WTC11 (cell line): ENCODE results near the gene DOP1B. TPM values are rescaled to one million over a fixed set of nuclear protein-coding genes. Genes with fewer than 3 reads are reported as not detected.
"Not testable (repeated sequence)": the region's sequence is repeated elsewhere in the genome, so short reads cannot be mapped to it uniquely, and the experiment has no call there.

Experiments
- ATAC-seq: fragments of 200-7000 bp; cut with Tn5 transposase; 2 replicates; pipeline ENCODE4 v1.10.0; 2021; ENCODE audit warnings: mild to moderate bottlenecking, moderate library complexity
- CTCF ChIA-PET: fragments of 300-600 bp; sonication (Branson Sonifier 250); formaldehyde crosslinking; loops from one replicate; lab custom pipeline; 2021; ENCODE audit warnings: antibody characterized with exemption; lab: Charles Lee
- POLR2A ChIA-PET: fragments of 350-600 bp; sonication (Branson Sonifier 250); formaldehyde crosslinking; loops from one replicate; lab custom pipeline; 2021; ENCODE audit warnings: antibody characterized with exemption; lab: Charles Lee
- DNase-seq: peaks from one replicate; pipeline ENCODE4 v3.0.0; 2021; ENCODE audit warnings: low spot score
- H3K27ac Mint-ChIP-seq: 2 replicates; pipeline ENCODE4 v1.8.0; 2021; ENCODE audit warnings: mixed read lengths
- H3K27me3 Mint-ChIP-seq: 2 replicates; pipeline ENCODE4 v1.8.0; 2021; ENCODE audit warnings: low read depth, mild to moderate bottlenecking, moderate library complexity, mixed read lengths
- H3K36me3 Mint-ChIP-seq: 2 replicates; pipeline ENCODE4 v1.8.0; 2021; ENCODE audit warnings: mixed read lengths
- H3K4me1 Mint-ChIP-seq: 2 replicates; pipeline ENCODE4 v1.8.0; 2022; ENCODE audit warnings: mixed read lengths
- H3K4me3 Mint-ChIP-seq: 2 replicates; pipeline ENCODE4 v1.8.0; 2021; ENCODE audit warnings: mild to moderate bottlenecking, moderate library complexity, mixed read lengths
- H3K9me3 Mint-ChIP-seq: 2 replicates; pipeline ENCODE4 v1.8.0; 2021; ENCODE audit warnings: mixed read lengths
- AFF4 ChIP-seq: sonication (generic); formaldehyde crosslinking; IDR thresholded peaks from 2 replicates; pipeline ENCODE4 v1.8.1; 2023; ENCODE audit warnings: mild to moderate bottlenecking, missing genetic modification reagents, borderline replicate concordance
- ATF6 ChIP-seq: sonication (generic); formaldehyde crosslinking; IDR thresholded peaks from 2 replicates; pipeline ENCODE4 v1.8.1; 2023; ENCODE audit warnings: mild to moderate bottlenecking, missing genetic modification reagents
- CTCF ChIP-seq: fragments of 200-600 bp; IDR thresholded peaks from 2 replicates; pipeline ENCODE4 v1.8.0; 2022; ENCODE audit warnings: antibody characterized with exemption
- ELF4 ChIP-seq: sonication (generic); formaldehyde crosslinking; IDR thresholded peaks from 2 replicates; pipeline ENCODE4 v1.8.1; 2022; ENCODE audit warnings: low read depth, mild to moderate bottlenecking, moderate library complexity, missing genetic modification reagents
- EMX1 ChIP-seq: fragments of 250-450 bp; sonication (Bioruptor Pico); IDR thresholded peaks from 2 replicates; pipeline ENCODE4 v1.8.0; 2021; ENCODE audit warnings: mild to moderate bottlenecking
- ETV6 ChIP-seq: sonication (generic); formaldehyde crosslinking; IDR thresholded peaks from 2 replicates; pipeline ENCODE4 v1.8.1; 2022; ENCODE audit warnings: mild to moderate bottlenecking, missing genetic modification reagents
- GABPB1 ChIP-seq: sonication (generic); formaldehyde crosslinking; IDR thresholded peaks from 2 replicates; pipeline ENCODE4 v1.8.1; 2023; ENCODE audit warnings: mild to moderate bottlenecking, missing genetic modification reagents
- HMGXB4 ChIP-seq: sonication (generic); formaldehyde crosslinking; IDR thresholded peaks from 2 replicates; pipeline ENCODE4 v1.8.1; 2023; ENCODE audit warnings: mild to moderate bottlenecking, moderate library complexity, missing genetic modification reagents
- JAZF1 ChIP-seq: fragments of 250-450 bp; sonication (Bioruptor Pico); IDR thresholded peaks from 2 replicates; pipeline ENCODE4 v1.9.0; 2021; ENCODE audit warnings: moderate library complexity, mild to moderate bottlenecking, inconsistent platforms
- MLX ChIP-seq: sonication (generic); formaldehyde crosslinking; IDR thresholded peaks from 2 replicates; pipeline ENCODE4 v1.8.1; 2023; ENCODE audit warnings: mild to moderate bottlenecking, missing genetic modification reagents, moderate library complexity
- MYBL2 ChIP-seq: sonication (generic); formaldehyde crosslinking; IDR thresholded peaks from 2 replicates; pipeline ENCODE4 v1.8.1; 2023; ENCODE audit warnings: mild to moderate bottlenecking, moderate library complexity, missing genetic modification reagents
- SMAD3 ChIP-seq: sonication (generic); formaldehyde crosslinking; IDR thresholded peaks from 2 replicates; pipeline ENCODE4 v1.8.0; 2022; ENCODE audit warnings: missing genetic modification reagents, mild to moderate bottlenecking, borderline replicate concordance
- SOX15 ChIP-seq: fragments of 250-450 bp; sonication (Bioruptor Pico); IDR thresholded peaks from 2 replicates; pipeline ENCODE4 v1.9.0; 2021; ENCODE audit warnings: mild to moderate bottlenecking
- TCF7 ChIP-seq: sonication (generic); formaldehyde crosslinking; IDR thresholded peaks from 2 replicates; pipeline ENCODE4 v1.8.0; 2022; ENCODE audit warnings: mild to moderate bottlenecking, low read depth, missing genetic modification reagents, moderate library complexity
- ZBTB21 ChIP-seq: sonication (generic); formaldehyde crosslinking; IDR thresholded peaks from 2 replicates; pipeline ENCODE4 v1.8.1; 2023; ENCODE audit warnings: mild to moderate bottlenecking, missing genetic modification reagents, borderline replicate concordance
- ZMAT4 ChIP-seq: fragments of 250-450 bp; sonication (Bioruptor Pico); IDR thresholded peaks from 2 replicates; pipeline ENCODE4 v1.9.0; 2021; ENCODE audit warnings: mild to moderate bottlenecking
- ZNF263 ChIP-seq: sonication (generic); formaldehyde crosslinking; IDR thresholded peaks from 2 replicates; pipeline ENCODE4 v1.8.1; 2022; ENCODE audit warnings: low read depth, mild to moderate bottlenecking, moderate library complexity, missing genetic modification reagents
- ZNF423 ChIP-seq: fragments of 250-450 bp; sonication (Bioruptor Pico); IDR thresholded peaks from 2 replicates; pipeline ENCODE4 v2.1.2; 2022; ENCODE audit warnings: mild to moderate bottlenecking, moderate library complexity
- ZNF425 ChIP-seq: fragments of 250-450 bp; sonication (Bioruptor Pico); conservative IDR thresholded peaks from 2 replicates; pipeline ENCODE4 v1.9.0; 2021; ENCODE audit warnings: mild to moderate bottlenecking
- total RNA-seq: library from RNA; stranded (reverse); gene quantifications from 3 replicates; pipeline ENCODE4 v1.2.3, GENCODE V29; 2021

DOP1B gene
- total RNA-seq, 1 experiment from 2014 or later: 11.4 TPM

GRCh38 chr21:36141513-36141925, 15.1 kb upstream of the DOP1B start:
- Mint-ChIP-seq H3K4me3 (no peak overlapping the region), H3K4me1 (peaks cover 21% of the 10 kb centered on the region), H3K9me3 (no peaks in the 10 kb centered on the region), H3K27ac (0 out of 2 replicates have a peak overlapping the region, but pooled peaks have one; percentile 5), H3K27me3 (peaks cover 2% of the 10 kb centered on the region), H3K36me3 (no peaks in the 10 kb centered on the region; the same call in 1 of the 2 replicates)
- ChIA-PET POLR2A (no interaction called here), CTCF (interaction anchor here (0.5 to 5.2 kb wide), 19 partner anchors 9 to 288 kb away, joined by 3 to 63 read pairs (median 3); partner anchors contain the start of gene MORC3)
- DNase-seq (peak; percentile 86), ATAC-seq (peak; percentile 96)
- TF ChIP-seq ZNF423 (CRISPR knock-in tag): peak; percentile 80
- TF ChIP-seq MYBL2 (CRISPR knock-in tag): no peak
- no peak; the same call in 1 of the 2 replicates for TF ChIP-seq SMAD3 (CRISPR knock-in tag)
- TF ChIP-seq CTCF: peak; percentile 88

GRCh38 chr21:36144233-36144632, 12.4 kb upstream of the DOP1B start:
- DNase-seq, H3K9me3 Mint-ChIP-seq, POLR2A ChIA-PET, ATAC-seq, H3K27me3 Mint-ChIP-seq, H3K4me3 Mint-ChIP-seq, H3K36me3 Mint-ChIP-seq, H3K27ac Mint-ChIP-seq, H3K4me1 Mint-ChIP-seq: not testable (repeated sequence)
- CTCF ChIA-PET: interaction anchor here (5.2 kb wide), 1 partner anchor 67 kb away, joined by 63 read pairs; no protein-coding TSS in a partner anchor

GRCh38 chr21:36145259-36145658, 11.4 kb upstream of the DOP1B start:
- no peaks in the 10 kb centered on the region for H3K27me3 Mint-ChIP-seq
- CTCF ChIA-PET: no interaction called here
- POLR2A ChIA-PET: no interaction called here
- no peak overlapping the region for H3K4me3 Mint-ChIP-seq
- ATAC-seq (no peak), DNase-seq (no peak)
- H3K36me3 Mint-ChIP-seq: no peaks in the 10 kb centered on the region; the same call in 1 of the 2 replicates
- H3K27ac Mint-ChIP-seq: no peak overlapping the region
- H3K4me1 Mint-ChIP-seq: peaks cover 12% of the 10 kb centered on the region
- H3K9me3 Mint-ChIP-seq: no peaks in the 10 kb centered on the region
- TF ChIP-seq AFF4 (CRISPR knock-in tag) (no peak), ATF6 (no peak), SOX15 (CRISPR knock-in tag) (no peak), ZBTB21 (CRISPR knock-in tag) (no peak), ELF4 (CRISPR knock-in tag) (no peak), JAZF1 (CRISPR knock-in tag) (no peak), EMX1 (CRISPR knock-in tag) (no peak), ZNF425 (CRISPR knock-in tag) (no peak), ZMAT4 (CRISPR knock-in tag) (no peak), MLX (no peak), ZNF263 (no peak), ETV6 (CRISPR knock-in tag) (no peak), HMGXB4 (CRISPR knock-in tag) (no peak), GABPB1 (no peak), TCF7 (CRISPR knock-in tag) (no peak)
